ENCODE results near the gene ARHGAP10.

ARHGAP10 gene

DNA sequence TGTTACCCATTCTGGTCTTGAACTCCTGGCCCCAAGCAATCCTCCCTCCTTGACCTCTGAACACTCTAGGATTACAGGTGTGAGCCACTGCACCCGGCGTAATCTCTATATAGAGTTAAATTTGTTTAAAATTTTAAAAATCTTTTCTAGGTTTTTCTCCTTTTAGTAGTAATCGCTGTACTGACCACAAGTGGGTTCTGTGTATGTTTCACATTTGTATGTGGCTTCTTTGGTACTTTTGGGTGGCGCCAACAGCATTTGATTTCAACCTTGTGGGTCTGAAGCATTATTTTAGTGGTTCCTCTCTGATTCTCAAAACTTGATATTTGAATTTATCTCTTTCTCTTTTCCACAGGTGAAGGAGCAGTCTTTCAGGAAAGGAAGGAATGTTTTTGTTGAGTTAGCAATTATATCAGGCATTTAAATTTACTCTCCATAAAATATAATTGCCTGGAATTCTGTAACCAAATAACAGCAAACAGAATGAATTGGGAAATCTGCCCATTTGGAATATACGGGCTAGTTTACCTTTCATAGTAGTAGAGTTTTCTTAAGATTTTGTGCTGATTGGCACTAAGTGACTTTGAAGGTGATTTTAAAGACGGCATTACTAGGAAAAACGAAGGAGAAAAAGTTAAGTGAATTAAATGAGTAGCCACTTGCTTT lies 29.5 kb downstream of the ARHGAP10 start:
- DNase-seq (ENCODE audit: low read depth, low spot score): no peak

DNA sequence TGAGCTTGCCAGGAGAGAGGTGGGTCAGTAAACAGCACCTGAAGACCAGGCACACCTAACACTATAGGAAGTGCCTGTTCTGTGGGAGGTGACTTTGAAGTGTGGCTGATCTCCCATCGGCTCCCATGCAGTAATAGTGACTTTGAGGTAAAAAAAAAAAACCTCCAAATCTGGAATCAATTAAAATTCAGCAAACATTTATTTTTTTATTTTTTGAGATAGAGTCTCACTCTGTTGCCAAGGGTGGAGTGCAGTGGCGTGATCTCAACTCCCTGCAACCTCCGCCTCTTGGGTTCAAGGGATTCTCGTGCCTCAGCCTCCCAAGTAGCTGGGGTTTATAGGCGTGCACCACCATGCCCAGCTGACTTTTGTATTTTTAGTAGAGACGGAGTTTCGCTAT lies 32.4 kb downstream of the ARHGAP10 start:
- no peak overlapping the region for H3K4me3 ChIP-seq (ENCODE audit: low read length)
- no peak for DNase-seq (ENCODE audit: low read depth, low spot score)

More for the DNA sequence above, 29.5 kb downstream of the ARHGAP10 start:
- H3K4me3 ChIP-seq (ENCODE audit: low read length): no peak overlapping the region

DNA sequence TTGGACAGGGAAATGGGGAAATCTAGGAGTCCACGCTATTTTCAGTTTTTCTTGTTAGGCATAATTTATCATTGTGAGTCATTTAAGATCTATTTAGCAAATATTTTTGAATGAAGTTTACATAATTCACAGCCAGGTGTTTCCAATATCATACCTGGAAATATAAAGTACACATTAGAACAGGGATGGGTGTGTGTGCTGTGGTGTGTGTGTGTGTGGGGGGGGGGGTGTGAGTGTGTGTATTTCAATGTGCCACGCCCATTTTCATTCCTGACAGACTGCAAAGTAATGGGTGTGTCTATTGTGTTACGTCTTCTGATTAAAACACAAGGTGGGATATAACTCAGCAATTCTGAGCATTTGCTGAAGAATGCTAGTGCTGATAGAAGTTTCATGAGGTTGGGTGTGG lies 33.2 kb downstream of the ARHGAP10 start:
- no peak overlapping the region for H3K4me3 ChIP-seq (ENCODE audit: low read length)
- DNase-seq (ENCODE audit: low read depth, low spot score): no peak

DNA sequence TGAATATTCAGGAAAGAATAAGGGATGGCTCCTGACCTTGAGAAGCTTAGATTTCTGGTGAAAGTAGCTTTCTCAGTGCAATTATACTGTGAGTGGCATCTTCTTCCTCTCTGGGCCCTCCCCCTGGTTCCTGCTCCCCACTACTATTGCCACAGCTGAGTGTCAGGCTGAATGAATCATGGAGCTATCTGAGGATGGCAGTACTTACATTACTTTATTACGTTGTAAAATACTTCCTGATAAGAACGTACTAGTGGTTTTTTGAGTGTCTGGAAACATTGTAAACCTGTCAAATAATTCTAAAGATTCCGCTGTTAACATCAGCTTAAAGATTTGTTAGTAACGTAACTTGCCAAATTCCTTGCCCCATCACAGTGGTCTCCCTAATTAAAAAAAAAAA lies 36.2 kb downstream of the ARHGAP10 start:
- DNase-seq (ENCODE audit: low read depth, low spot score): no peak
- no peak overlapping the region for H3K4me3 ChIP-seq (ENCODE audit: low read length)

DNA sequence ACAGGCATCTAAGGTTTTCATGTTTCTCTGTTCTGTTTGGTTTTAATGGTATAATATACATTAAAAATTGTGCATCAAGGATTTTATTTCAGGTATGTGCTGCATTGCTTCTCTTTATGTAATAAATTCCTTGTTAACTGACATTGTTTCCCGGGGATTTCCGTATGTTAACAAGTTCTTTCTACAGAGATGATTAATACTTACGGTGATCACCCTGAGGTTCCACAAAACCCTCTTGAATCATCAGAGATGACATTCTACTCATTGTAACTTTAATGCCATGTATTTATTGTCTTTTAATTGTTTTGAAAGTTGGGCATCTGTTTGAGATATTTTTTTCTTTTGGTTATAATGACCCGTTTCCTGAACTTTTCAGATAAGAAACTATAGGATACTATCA lies 37.5 kb downstream of the ARHGAP10 start:
- DNase-seq (ENCODE audit: low read depth, low spot score): no peak
- no peak overlapping the region for H3K4me3 ChIP-seq (ENCODE audit: low read length)

DNA sequence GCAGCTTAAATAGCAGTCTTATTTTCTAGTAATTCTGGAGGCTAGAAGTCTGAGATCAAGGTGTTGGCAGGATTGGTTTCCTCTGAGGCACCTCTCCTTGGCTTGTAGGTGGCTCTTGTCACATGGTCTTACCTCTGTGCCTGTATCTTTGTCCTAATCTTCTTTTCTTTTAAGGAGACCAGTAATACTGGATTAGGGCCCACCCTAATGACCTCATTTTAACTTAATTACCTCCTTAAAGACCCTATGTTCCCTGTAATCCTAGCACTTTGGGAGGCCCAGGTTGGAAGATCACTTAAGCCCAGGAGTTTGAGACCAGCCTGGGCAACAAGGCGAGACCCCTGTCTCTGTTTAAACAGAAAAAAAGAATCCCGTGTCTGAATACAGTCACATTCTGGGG lies 38.9 kb downstream of the ARHGAP10 start:
- no peak for DNase-seq (ENCODE audit: low read depth, low spot score)
- H3K4me3 ChIP-seq (ENCODE audit: low read length): no peak overlapping the region

DNA sequence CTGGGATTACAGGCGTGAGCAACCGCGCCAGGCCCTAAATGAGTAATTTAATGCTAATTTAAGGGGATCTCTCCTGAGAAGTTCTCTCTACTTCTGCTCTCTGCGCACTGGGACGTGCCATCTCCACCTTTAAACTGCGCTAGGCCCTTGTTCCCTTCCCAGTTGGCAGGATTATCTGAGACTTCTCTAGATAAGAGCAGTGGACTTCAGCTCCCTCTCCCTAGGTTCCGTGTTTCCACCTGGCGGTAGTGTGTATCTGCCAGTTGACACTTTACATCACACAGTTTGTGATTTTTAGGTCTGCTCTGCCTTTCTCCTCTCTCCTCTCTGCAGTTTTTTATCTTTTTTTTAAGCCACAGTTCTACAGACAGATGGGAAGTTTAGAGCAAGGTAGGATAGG lies 40.2 kb downstream of the ARHGAP10 start:
- H3K4me3 ChIP-seq (ENCODE audit: low read length): no peak overlapping the region
- no peak for DNase-seq (ENCODE audit: low read depth, low spot score)

DNA sequence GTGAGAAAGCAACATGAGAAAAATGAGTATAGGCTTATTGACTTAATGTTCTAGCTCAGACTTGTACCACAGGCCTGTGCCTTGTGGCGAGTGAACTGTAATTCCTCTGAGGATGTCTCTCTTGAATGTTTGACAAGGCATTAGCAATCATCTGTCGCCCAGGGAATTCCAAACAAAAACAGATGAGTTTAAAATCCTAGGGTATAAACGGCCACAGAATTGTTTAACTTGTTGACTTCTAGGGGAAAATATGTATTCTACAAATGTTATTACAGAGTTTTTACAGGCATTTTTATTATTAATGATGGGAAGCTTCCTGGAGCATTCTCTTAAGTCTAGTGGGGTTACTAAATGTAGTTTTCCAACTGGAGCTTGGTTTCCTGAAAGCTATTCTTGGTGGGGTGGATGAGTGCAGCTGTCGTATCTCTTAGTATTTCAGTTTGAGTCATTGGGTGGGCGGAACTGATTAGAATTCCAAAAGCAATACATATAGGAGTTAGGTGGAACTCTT lies 40.6 kb downstream of the ARHGAP10 start:
- DNase-seq (ENCODE audit: low read depth, low spot score): no peak
- no peak overlapping the region for H3K4me3 ChIP-seq (ENCODE audit: low read length)

DNA sequence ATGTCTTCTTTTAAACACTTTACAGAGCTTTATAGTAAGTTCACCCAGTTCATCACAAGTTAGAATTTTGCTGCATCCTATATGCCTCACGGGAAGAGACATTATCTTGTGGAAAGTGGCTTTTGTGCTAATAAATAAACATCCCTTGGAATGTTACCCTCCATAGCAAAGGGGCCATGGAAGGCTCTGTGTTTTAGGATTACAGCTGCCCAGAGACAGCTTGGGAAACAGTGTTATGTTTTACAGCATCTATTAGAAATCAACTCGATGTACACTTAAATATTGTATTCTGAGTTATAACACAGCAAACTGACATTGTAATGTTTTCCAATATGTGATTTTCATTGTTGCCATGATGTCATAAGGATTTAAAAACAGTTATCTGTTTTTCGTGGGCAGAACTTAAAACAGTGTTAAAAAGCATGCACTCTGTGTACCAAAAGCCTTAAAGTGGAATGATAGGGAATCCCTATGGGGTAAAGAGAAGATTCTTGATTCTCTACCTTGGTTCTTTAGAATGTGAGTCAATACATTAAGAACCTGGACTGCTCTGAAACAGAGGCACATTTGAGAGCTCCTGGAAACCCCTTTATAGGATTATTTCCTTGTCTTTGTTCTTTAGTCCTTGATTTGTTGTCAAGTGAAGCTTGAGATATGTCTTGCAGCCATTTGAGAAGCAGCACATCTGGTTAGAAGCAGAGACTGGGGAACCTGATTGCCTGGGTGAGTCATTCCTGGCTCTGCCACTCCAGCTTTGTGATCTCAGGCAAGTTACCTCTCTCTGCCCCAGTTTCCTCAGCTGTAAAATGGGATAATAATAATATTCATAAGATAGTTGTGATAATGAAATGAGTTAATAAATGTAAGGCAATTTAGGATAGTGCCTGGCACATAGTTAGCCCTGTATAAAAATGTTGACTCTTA lies 41.6 kb downstream of the ARHGAP10 start:
- no peak overlapping the region for H3K4me3 ChIP-seq (ENCODE audit: low read length)
- no peak for DNase-seq (ENCODE audit: low read depth, low spot score)

DNA sequence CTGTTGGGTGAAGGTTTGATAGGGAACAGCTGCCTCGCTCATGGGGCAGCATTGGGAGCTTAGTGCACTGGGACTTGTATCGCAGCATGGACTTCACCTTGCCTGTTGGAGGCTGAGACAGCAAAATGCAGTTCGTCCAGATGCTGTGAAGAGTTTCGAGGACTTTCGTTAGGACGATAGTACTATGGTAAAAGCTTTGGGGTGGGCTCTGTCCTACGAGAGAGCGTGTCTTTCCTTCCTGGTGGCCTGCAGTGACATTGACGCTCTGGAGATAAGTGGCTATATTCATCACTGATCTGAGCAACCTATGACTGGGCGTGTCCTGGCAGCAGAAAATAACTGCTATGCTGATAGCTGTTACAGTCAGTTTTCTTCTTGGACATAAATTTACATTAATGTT lies 44.8 kb downstream of the ARHGAP10 start:
- no peak overlapping the region for H3K4me3 ChIP-seq (ENCODE audit: low read length)
- DNase-seq (ENCODE audit: low read depth, low spot score): no peak

DNA sequence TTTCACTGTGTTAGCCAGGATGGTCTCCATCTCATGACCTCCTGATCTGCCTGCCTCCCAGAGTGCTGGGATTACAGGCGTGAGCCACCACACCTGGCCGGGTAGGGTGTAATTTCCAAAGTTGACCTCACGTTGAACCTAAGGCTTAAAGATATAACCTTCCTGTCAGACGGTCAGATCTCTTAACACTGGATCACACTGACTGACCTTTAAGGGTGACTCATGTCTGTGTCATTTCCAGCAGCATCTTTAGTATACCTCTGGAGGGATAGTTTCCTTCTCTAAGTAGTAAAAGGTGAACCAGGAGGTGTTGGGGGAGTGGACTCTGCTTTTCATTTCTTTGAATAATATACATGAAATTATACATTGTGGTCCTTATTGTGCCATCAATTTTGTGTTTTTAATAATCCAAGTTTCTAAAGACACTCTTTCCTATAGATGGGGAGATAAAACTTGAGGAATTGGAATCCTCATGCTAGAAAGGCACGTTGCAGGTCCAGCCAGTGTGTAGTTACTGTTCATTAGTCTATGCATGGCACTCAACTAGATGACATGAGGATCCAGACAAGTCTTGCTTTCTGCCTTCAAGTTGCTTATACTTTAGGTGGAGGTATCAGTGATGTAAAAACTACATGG lies 45.7 kb downstream of the ARHGAP10 start:
- DNase-seq (ENCODE audit: low read depth, low spot score): no peak
- no peak overlapping the region for H3K4me3 ChIP-seq (ENCODE audit: low read length)

DNA sequence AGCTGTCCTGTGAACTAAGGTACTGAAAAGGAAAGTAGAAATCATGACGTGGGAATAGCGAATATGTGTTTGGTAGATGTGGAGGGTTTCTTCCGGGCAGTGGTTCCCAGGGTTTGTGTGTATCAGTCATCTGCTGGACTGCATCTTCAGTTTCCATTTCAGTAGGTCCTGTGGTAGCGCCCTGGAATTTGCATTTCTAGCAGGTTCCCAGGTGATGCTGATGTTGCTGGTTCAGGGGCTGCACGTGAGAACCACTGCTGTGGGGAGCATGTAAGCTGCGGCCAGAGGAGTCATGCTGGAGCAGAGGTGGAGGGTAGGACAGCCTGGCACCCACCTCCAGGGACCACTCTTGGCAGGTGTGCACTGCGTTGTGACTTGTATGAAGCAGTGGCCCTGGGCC lies 47.1 kb downstream of the ARHGAP10 start:
- no peak overlapping the region for H3K4me3 ChIP-seq (ENCODE audit: low read length)
- no peak for DNase-seq (ENCODE audit: low read depth, low spot score)

DNA sequence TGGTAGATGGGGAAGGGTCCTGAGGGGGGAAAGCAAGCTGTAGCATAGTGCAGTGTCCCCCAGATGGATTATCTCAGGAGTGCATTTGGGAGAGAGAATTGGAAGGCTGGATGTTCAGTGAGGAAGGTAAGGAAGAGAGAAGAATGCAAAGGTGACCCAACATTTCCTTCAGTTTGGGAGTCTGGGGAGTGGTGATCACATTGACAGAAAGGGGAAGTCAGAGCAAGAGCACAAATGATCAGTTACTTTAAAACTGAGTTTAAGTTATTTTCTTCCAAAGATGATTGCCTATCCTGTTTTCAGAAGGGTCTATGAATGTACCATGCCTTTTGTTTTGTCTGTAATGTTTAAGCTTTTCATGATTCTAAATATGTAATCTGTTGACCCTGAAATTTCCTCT lies 47.6 kb downstream of the ARHGAP10 start:
- H3K4me3 ChIP-seq (ENCODE audit: low read length): no peak overlapping the region
- DNase-seq (ENCODE audit: low read depth, low spot score): no peak

DNA sequence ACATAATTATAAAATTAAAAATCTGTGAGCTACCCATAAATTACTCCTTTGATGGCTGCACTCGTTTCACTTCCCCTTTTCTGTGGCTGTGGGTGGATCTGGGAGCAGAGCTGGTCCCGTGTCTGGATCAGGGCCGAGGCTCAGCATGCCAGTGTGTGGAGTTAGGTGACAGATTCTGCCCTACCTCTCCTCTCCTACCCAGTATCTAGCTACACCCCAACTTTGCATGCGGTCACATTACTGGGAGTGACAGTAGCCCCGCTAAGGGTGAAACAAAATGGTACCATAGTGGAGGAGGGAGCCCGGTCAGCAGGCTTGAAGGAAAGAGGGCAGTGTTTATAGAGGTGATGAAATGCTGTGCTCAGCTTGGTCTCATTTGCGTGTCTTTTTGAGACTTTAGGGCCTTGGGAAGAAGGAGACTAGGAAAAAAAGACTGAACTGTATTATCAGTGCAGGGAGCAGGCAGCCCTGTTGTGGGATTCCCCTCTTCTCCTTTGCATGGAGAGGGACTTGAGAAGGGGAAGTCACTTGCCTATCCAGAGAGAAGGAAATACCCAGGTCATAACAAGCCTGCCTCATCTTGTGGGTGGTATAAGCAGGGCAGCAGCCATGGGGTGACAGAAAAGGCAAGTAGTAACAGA lies 48.4 kb downstream of the ARHGAP10 start:
- H3K4me3 ChIP-seq (ENCODE audit: low read length): no peak overlapping the region
- DNase-seq (ENCODE audit: low read depth, low spot score): no peak

DNA sequence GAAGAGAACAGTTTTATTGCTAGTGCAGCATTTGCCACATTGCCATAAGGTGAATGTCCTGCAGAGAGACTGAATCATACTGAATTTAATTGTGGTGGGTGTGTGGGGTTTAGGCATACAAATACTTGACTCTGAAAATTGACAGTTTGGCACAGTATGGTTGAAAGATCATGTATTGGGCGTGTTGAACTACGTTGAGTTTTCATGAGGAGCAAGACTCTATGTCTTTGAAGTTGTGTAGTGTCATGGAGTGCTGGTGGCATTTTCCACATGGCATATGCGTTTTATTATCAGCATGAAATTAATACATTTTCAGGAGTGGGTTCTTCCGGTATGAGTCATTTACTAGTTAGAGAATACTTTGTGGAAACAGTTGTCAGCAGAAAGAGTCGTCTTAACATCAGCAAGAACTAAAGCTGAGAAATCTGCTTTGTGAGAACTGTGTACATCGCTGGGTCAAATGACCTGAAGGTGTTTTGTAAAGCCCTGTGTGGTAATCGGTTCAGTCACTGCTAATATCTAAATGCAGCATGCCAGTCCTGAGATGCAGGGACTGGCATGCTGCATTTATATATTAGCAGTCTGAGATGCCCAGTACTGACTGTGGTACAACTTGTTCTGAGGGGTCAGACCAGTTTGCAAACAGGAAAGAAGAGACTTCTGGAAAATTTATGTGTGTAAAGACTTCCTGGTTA lies 50.3 kb downstream of the ARHGAP10 start:
- no peak for DNase-seq (ENCODE audit: low read depth, low spot score)
- H3K4me3 ChIP-seq (ENCODE audit: low read length): no peak overlapping the region

DNA sequence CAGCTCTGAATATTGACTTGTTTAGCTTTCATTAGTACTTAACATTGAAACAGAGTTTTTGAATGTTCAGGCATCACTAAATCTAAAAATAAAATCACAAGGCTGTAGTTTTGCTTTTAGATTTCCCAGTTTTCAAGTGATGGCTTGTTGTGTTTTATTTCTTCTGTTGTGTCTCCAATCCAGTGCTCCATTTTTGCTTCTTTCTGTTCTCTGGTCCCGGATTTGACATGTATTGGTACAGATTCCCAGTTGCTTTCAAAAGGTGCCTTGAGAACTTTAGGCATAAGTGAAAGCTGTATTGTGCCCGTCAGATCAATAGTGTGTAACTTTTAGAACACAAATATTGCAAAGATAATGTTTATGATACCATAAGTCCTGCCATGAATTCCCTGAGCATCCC lies 53.2 kb downstream of the ARHGAP10 start:
- no peak for DNase-seq (ENCODE audit: low read depth, low spot score)
- no peak overlapping the region for H3K4me3 ChIP-seq (ENCODE audit: low read length)

DNA sequence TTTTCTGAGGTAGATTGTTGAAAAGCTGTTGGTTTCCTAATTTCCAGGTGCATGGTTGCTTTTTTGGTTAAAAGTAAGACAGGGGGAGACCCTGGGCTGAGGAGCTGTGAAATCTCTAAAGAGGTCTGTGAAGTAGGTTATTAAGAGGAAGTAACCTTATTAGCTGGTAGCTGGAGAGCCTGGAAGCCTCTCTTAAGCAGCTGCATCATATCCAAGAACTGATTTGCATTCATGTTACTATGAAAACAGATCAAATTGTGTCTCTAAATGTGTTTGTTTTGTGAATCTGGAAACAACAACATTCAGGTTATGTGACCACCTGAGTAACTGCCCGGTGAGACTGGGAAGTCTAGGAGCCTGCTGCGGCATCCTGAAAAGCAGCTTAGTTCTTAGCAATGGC lies 54.1 kb downstream of the ARHGAP10 start:
- H3K4me3 ChIP-seq (ENCODE audit: low read length): no peak overlapping the region
- no peak for DNase-seq (ENCODE audit: low read depth, low spot score)

DNA sequence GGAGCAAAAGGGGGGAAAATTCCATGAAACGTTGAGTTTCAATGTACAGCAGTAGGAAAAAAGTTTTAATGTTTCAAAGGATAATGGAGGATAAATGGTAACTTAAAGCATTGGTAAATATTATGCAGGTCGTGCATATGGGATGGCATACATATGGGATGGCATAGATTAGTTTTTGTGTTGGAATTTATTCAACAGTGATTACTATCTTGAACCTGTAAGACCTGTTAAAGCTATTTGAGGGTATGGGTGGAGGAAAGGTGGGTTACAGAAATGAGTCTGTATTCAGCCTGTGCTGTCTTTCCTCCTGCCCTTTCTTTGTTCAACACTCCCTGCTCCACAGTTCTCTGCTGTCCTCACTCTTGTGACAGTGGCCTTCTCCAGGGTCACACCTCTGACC lies 54.6 kb downstream of the ARHGAP10 start:
- no peak overlapping the region for H3K4me3 ChIP-seq (ENCODE audit: low read length)
- DNase-seq (ENCODE audit: low read depth, low spot score): no peak

DNA sequence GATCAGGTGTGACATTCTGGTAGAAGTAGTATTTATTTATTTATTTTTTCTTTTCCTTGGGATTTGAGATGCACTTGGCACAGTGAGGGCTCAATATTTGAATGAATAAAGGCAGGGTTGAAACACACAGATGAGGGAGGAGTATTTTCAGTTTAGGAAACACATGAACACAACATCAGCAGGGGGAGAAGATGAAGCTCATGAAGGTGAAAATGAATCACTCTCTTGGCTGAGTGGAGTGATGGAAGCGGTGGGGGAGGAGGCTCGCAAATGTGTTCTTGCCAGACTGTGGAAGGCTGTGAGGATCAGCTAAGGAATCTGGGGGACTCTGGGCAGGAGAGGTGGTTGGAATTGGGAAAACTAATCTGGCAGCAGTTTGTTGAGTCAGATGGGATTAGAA lies 55.3 kb downstream of the ARHGAP10 start:
- DNase-seq (ENCODE audit: low read depth, low spot score): no peak
- no peak overlapping the region for H3K4me3 ChIP-seq (ENCODE audit: low read length)
